Muscle layer of colon (tissue), 2 donors: ENCODE measurements around the gene OR4L1.
"Not testable (repeated sequence)": the region's sequence is repeated elsewhere in the genome, so short reads cannot be mapped to it uniquely, and the experiment has no call there.

Experiments used
- H3K27ac ChIP-seq: one replicate; pipeline ENCODE4 v1.7.0; 2013; ENCODE audit warnings: low read depth, mild to moderate bottlenecking, low read length, moderate library complexity
- H3K27me3 ChIP-seq, 2 donors: one replicate each; pipeline ENCODE4 v1.7.0; 2013; ENCODE audit warnings: low read length in 2 of 2, mild to moderate bottlenecking in 2 of 2; ENCODE audit not compliant: insufficient read depth in 2 of 2, control insufficient read depth in 1 of 2
- H3K36me3 ChIP-seq: one replicate; pipeline ENCODE4 v1.7.0; 2013; ENCODE audit warnings: mild to moderate bottlenecking, low read length; ENCODE audit not compliant: insufficient read depth
- H3K4me1 ChIP-seq: one replicate; pipeline ENCODE4 v1.7.0; 2013; ENCODE audit warnings: mild to moderate bottlenecking, low read length; ENCODE audit not compliant: insufficient read depth
- H3K4me3 ChIP-seq, 2 donors: one replicate each; pipeline ENCODE4 v1.7.0; 2013; ENCODE audit warnings: low read length in 2 of 2, low read depth in 1 of 2, mild to moderate bottlenecking in 1 of 2, moderate library complexity in 1 of 2
- H3K9ac ChIP-seq: one replicate; pipeline ENCODE4 v1.7.0; 2013; ENCODE audit warnings: low read length
- H3K9me3 ChIP-seq: one replicate; pipeline ENCODE4 v1.7.0; 2013; ENCODE audit warnings: mild to moderate bottlenecking, low read length
- donor health status: abdominal sarcoma.
- donor health status: Adenocarcinoma of cecum.

OR4L1 gene, protein sequence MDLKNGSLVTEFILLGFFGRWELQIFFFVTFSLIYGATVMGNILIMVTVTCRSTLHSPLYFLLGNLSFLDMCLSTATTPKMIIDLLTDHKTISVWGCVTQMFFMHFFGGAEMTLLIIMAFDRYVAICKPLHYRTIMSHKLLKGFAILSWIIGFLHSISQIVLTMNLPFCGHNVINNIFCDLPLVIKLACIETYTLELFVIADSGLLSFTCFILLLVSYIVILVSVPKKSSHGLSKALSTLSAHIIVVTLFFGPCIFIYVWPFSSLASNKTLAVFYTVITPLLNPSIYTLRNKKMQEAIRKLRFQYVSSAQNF

DNA sequence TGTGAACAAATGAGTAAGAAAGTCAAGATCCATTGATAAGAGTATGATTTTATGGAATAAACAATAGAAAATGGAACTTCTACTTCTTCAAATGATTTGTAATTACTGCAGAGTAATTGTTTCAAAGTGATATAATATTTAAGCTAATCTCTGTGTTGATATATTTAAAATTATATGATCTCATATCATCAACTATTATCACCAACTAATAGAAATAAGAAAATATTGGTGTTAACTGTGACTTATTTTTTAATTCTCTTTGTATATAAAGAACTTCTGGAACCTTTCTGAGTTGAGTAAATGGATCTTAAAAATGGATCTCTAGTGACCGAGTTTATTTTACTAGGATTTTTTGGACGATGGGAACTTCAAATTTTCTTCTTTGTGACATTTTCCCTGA, at the start of gene OR4L1:
TSS of gene OR4L1 (plus strand) at position 301 of the 400 bp plus-strand sequence. CDS start at position 301, 0 bp downstream.
- Histone ChIP-seq H3K27me3 (no peaks in the 10 kb centered on the region), H3K4me1 (no peaks in the 10 kb centered on the region), H3K9me3 (no peaks in the 10 kb centered on the region), H3K4me3 (no peak within 1 kb of the TSS), H3K27ac (no peak within 1 kb of the TSS), H3K9ac (no peak within 1 kb of the TSS), H3K36me3 (no peaks in the 10 kb centered on the region)

DNA sequence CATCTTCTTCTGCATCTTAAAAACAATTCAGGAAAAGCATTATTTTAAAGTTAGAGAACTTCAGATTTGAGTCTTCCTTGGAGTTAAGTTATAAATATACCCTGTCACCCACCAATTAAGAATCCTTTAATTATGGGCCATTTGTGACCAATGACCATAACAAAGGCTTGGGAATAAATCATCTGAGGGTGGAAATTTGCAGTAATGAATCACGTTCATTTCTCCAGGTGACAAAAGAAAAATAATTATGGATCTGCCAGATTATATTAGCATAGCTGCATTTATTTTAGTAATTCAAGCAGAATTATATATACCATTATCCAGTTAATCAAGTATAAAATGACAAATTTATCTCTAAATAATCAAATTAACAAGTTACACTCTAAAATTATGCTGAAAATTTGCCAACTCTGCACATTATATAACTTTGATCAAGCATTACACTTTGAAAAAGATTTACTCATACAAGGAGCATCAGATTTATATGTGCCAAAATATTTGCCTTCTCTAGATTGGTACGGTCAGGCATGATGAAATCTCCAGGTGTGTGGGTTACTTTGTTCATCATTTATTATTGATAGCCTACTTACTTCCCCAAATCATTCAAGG, 40.5 kb upstream of the OR4L1 start, which contains the start of gene OR4K14:
TSS of gene OR4K14 (minus strand) at position 51 of the 609 bp plus-strand sequence. CDS start 4,114 bp downstream, outside the sequence.
- no peak within 1 kb of the TSS for H3K9ac ChIP-seq
- no peak within 1 kb of the TSS for H3K4me3 ChIP-seq
- no peaks in the 10 kb centered on the region for H3K27me3 ChIP-seq
- no peak within 1 kb of the TSS for H3K27ac ChIP-seq
- no peaks in the 10 kb centered on the region for H3K4me1 ChIP-seq
- H3K9me3 ChIP-seq = no peaks in the 10 kb centered on the region
- H3K36me3 ChIP-seq = no peaks in the 10 kb centered on the region

DNA sequence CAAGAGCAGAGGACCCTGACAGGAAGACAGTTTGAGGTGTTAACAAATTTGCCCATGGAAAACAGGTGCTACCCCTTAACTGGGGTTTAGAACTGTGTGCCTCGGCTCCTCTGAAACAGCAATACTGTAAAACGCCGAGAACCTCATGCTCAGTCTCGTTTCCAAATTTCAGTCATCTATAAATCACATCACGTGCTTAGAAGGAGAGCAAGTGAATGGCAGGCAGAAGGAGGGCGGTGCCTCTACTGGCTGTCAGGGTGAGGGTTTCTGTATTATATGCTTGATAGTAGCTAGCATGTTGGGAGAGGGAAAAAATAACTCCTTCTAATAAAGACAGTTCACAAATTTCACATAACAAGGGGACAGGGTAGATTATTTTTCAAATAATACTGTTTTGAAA, 28.8 kb upstream of the OR4L1 start:
- Histone ChIP-seq H3K9me3 (no peaks in the 10 kb centered on the region), H3K4me1 (no peaks in the 10 kb centered on the region)

DNA sequence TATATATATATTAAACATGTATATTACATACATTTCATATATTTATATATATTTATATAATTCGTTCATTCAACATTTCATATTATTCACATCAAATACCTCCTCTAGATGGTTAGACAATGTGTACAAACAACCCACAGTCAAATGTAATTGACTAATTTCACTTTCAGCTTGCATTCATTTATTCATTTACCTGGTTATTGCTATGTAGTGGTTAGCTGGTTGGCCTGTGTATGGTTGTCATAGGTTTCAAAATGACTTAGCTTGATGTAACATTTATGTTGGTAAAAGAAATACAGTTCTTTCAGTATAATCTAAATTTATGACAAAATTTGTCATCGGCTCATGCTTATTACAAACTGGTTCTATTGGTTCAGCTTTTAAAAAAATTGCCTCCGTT, 24.4 kb upstream of the OR4L1 start:
- Histone ChIP-seq H3K4me1 (no peaks in the 10 kb centered on the region), H3K9ac (no peak overlapping the region), H3K27me3 (no peaks in the 10 kb centered on the region), H3K27ac (no peak overlapping the region), H3K9me3 (no peaks in the 10 kb centered on the region), H3K4me3 (no peak overlapping the region), H3K36me3 (no peaks in the 10 kb centered on the region)

More for the DNA sequence above, 28.8 kb upstream of the OR4L1 start:
- H3K9ac ChIP-seq = no peak overlapping the region
- no peak overlapping the region for H3K27ac ChIP-seq
- H3K36me3 ChIP-seq = no peaks in the 10 kb centered on the region
- H3K4me3 ChIP-seq = no peak overlapping the region
- no peaks in the 10 kb centered on the region for H3K27me3 ChIP-seq

DNA sequence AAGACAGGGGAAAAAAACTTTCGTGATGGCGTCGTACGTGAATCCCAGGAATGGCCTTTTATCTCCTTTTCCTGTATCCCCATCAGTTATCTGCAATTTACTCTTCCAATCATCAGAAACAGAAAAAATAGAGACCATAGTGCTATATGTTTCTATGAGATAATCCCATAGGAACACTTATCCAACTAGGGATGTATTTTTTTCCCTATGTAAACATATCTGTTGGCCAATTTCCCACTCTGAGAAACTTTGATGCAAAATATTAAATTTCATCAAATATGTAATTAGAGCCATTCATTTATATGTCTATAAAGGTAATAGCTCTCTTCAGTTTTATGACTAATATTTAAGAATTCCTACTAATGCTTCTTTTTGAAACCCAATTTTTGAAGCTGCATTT, 23.9 kb upstream of the OR4L1 start, which contains the start of gene OR4K13:
TSS of gene OR4K13 (minus strand) at position 101 of the 400 bp plus-strand sequence. CDS start 1,280 bp downstream, outside the sequence.
- H3K4me3 ChIP-seq = no peak within 1 kb of the TSS
- H3K9me3 ChIP-seq = no peaks in the 10 kb centered on the region
- no peak within 1 kb of the TSS for H3K27ac ChIP-seq
- H3K4me1 ChIP-seq = no peaks in the 10 kb centered on the region
- H3K9ac ChIP-seq = no peak within 1 kb of the TSS
- no peaks in the 10 kb centered on the region for H3K36me3 ChIP-seq
- H3K27me3 ChIP-seq = no peaks in the 10 kb centered on the region

DNA sequence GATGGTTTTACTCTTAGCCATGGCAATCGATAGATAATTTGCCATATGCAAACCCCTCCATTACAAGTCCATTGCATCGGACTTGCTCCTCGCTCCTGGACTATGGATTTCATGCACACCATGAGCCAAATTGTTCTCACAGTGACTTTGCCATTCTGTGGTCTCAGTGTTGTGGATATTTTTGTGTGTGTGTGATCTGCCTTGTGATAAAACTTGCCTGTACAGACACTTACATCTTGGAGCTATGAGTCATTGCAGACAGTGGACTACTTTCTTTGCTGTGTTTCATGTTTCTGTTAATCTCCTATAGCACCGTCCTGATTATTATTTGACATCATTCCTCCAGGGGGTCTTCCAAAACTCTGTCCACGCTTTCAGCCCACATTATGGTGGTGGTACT, 15.6 kb upstream of the OR4L1 start:
- Histone ChIP-seq H3K4me3 (no peak overlapping the region), H3K27me3 (no peaks in the 10 kb centered on the region), H3K27ac (no peak overlapping the region), H3K9ac (no peak overlapping the region), H3K9me3 (no peaks in the 10 kb centered on the region), H3K36me3 (no peaks in the 10 kb centered on the region), H3K4me1 (no peaks in the 10 kb centered on the region)

DNA sequence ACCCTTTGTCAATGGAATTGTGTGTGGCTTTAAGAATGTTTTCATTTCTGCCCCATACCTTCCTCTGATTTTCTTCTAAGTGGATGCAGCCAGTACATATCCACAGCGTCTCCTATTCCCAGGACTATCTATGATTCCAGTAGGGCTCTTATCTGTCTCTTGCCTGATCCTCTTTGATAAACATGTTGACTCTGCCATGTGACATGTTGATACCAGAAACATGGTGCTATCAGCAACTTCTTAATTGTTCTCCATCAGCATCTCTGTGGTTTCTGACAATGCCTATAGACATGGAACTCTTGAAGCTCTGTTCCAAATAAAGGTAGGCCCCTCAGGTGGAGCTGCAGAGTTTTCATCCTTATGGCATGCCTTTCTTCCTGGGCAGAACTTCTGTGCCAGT, 11.6 kb upstream of the OR4L1 start:
- H3K36me3 ChIP-seq = no peaks in the 10 kb centered on the region
- H3K4me1 ChIP-seq = no peaks in the 10 kb centered on the region
- no peaks in the 10 kb centered on the region for H3K27me3 ChIP-seq
- H3K4me3 ChIP-seq = no peak overlapping the region
- H3K9ac ChIP-seq = no peak overlapping the region
- H3K27ac ChIP-seq = no peak overlapping the region
- no peaks in the 10 kb centered on the region for H3K9me3 ChIP-seq

DNA sequence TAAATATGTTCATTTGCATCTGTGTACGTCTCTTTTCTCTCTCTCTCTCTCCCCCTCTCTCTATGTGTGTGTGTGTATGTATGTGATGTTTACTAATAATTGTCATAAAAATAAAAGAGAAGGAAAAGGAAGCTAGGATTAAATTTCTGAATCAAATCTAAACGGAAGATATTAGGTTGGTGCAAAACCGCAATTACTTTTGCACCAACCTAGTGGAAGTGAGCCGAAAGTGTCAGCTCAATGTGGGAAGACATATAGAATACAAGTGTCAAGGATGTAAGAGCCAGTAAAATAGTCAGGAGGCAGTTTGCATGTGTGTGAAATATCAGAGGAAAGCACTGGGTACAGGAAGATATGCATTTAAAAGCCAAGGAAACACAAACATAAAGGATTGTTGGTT, 32.2 kb downstream of the OR4L1 start:
- H3K4me3 ChIP-seq = no peak overlapping the region
- H3K36me3 ChIP-seq = no peaks in the 10 kb centered on the region
- H3K27ac ChIP-seq = no peak overlapping the region
- no peaks in the 10 kb centered on the region for H3K4me1 ChIP-seq
- H3K9me3 ChIP-seq = no peaks in the 10 kb centered on the region
- H3K27me3 ChIP-seq = no peaks in the 10 kb centered on the region
- no peak overlapping the region for H3K9ac ChIP-seq

DNA sequence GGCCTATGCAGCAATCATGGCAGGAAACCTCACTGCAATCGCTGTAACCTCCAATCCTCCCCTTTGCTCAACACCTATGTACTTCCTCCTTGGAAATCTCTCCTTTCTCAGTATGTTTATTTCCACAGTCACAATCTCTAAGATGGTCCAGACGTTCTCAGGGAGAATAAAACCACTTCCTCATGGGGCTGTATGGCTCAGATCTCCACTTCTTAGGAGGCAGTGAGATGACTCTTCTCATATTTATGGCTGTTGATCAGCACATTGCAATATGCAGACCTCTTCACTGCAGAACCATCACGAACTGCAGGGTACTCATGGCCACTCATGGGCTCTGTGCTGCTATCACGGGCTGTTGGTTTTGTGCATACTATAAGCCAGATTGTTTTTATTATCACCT, 33.6 kb downstream of the OR4L1 start:
- Histone ChIP-seq H3K27ac (no peak overlapping the region), H3K36me3 (no peaks in the 10 kb centered on the region), H3K4me3 (no peak overlapping the region), H3K4me1 (no peaks in the 10 kb centered on the region), H3K9me3 (no peaks in the 10 kb centered on the region), H3K9ac (no peak overlapping the region), H3K27me3 (no peaks in the 10 kb centered on the region)

DNA sequence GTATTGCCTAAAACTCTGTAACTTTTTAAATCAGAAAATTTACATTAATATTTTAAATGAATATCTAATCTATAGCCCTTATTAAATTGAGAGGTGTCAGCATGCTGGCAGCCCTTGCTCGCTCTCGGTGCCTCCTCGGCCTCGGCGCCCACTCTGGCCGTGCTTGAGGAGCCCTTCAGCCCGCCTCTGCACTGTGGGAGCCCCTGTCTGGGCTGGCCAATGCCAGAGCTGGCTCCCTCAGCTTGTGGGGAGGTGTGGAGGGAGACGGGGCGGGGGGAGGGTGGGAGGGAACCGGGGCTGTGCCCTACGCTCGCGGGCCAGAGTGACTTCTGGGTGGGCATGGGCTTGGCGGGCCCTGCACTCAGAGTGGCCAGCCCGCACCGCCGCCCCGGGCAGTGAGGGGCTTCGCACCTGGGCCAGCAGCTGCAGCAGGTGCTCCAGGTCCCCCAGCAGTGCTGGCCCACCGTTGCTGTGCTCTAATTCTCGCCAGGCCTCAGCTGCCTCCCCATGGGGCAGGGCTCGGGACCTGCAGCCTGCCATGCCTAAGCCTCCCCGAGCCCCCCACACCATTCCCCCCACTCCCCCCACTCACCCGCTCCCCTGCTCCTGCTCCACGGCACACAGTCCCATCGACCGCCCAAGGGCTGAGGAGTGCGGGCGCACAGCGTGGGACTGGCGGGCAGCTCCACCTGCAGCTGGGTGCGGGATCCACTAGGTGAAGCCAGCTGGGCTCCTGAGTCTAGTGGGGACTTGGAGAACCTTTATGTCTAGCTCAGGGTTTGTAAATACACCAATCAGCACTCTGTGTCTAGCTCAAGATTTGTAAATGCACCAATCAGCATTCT, 39.3 kb downstream of the OR4L1 start:
- H3K4me1 ChIP-seq = not testable (repeated sequence)

DNA sequence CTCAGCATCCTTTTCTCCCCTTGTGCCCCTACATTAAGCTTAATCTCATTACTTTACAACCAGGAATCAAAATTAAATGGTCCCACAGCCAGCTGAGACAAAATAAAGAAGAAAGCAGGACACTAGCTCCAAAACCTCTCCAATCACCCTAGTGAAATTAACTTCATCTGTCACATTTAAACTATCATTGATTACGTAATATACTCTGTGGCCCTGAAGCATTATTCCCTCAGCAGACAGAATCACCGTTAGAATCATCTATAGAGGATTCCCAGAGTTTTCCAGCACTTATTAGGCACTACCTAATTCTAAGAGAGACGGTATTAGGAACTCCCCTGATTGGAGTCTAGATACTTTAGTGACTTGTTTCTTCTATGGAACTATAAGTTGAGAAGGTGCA, 50.6 kb downstream of the OR4L1 start, which contains the start of gene OR4K17:
TSS of gene OR4K17 (plus strand) at position 302 of the 400 bp plus-strand sequence. CDS start 6,761 bp downstream, outside the sequence.
- no peaks in the 10 kb centered on the region for H3K9me3 ChIP-seq
- no peaks in the 10 kb centered on the region for H3K4me1 ChIP-seq
- H3K4me3 ChIP-seq = no peak within 1 kb of the TSS
- H3K9ac ChIP-seq = no peak within 1 kb of the TSS
- H3K36me3 ChIP-seq = no peaks in the 10 kb centered on the region
- H3K27ac ChIP-seq = no peak within 1 kb of the TSS
- no peaks in the 10 kb centered on the region for H3K27me3 ChIP-seq

More for the DNA sequence above, 39.3 kb downstream of the OR4L1 start:
- not testable (repeated sequence) for H3K9me3 ChIP-seq, H3K27ac ChIP-seq, H3K27me3 ChIP-seq, H3K9ac ChIP-seq, H3K4me3 ChIP-seq, H3K36me3 ChIP-seq
